GM18498 (cell line): ENCODE results near the gene DIP2C.
A peak's percentile ranks its signal among the peaks of the same experiment; 100 is the strongest.
"Not testable (repeated sequence)": the region's sequence is repeated elsewhere in the genome, so short reads cannot be mapped to it uniquely, and the experiment has no call there.

Source experiments
- ATAC-seq: cut with Tn5 transposase; IDR thresholded peaks from one replicate; pipeline ENCODE4 v1.9.1; 2021; ENCODE audit warnings: mild to moderate bottlenecking, moderate library complexity; ENCODE audit not compliant: unreplicated experiment

DIP2C gene

GRCh38 chr10:525565-526315 lies 163.7 kb downstream of the DIP2C start:
- no peak for ATAC-seq

- ATAC-seq, result no peak
Observed at GRCh38 chr10:523925-524324, 165.5 kb downstream of the DIP2C start.

- no peak for ATAC-seq
Observed at GRCh38 chr10:522350-522749, 167.1 kb downstream of the DIP2C start.

- ATAC-seq, result no peak
Observed at GRCh38 chr10:521261-522250, 167.9 kb downstream of the DIP2C start.

GRCh38 chr10:520402-520787 lies 169.1 kb downstream of the DIP2C start:
- ATAC-seq, result no peak

GRCh38 chr10:519716-520401 lies 169.6 kb downstream of the DIP2C start:
- no peak for ATAC-seq

- ATAC-seq, result no peak
Observed at GRCh38 chr10:519055-519715, 170.3 kb downstream of the DIP2C start.

GRCh38 chr10:517872-518475 lies 171.5 kb downstream of the DIP2C start:
- ATAC-seq, result no peak

GRCh38 chr10:517241-517830 lies 172.1 kb downstream of the DIP2C start:
- ATAC-seq, result no peak

GRCh38 chr10:516764-517163 lies 172.7 kb downstream of the DIP2C start:
- ATAC-seq, result no peak

- ATAC-seq, result peak; percentile 50
Observed at GRCh38 chr10:515674-516073, 173.8 kb downstream of the DIP2C start.

GRCh38 chr10:514137-514671 lies 175.3 kb downstream of the DIP2C start:
- no peak for ATAC-seq

- ATAC-seq, result no peak
Observed at GRCh38 chr10:513393-513792, 176.1 kb downstream of the DIP2C start.

GRCh38 chr10:512661-513060 lies 176.8 kb downstream of the DIP2C start:
- ATAC-seq, result not testable (repeated sequence)

- no peak for ATAC-seq
Observed at GRCh38 chr10:511849-512191, 177.6 kb downstream of the DIP2C start.

- no peak for ATAC-seq
Observed at GRCh38 chr10:511101-511848, 178.2 kb downstream of the DIP2C start.

- ATAC-seq, result no peak
Observed at GRCh38 chr10:510415-510881, 179.0 kb downstream of the DIP2C start.

GRCh38 chr10:509361-510102 lies 179.9 kb downstream of the DIP2C start:
- ATAC-seq, result no peak
